Smooth muscle cell (in vitro differentiated cells): ENCODE measurements around the gene MMEL1. TPM values are rescaled to one million over a fixed set of nuclear protein-coding genes. Genes with fewer than 3 reads are reported as not detected.
A peak's percentile ranks its signal among the peaks of the same experiment; 100 is the strongest.

Experiments used
- DNase-seq: peaks from one replicate; lab custom pipeline; 2025; ENCODE audit not compliant: unreplicated experiment; lab: John Stamatoyannopoulos, UW
- H2AFZ ChIP-seq: fragments of 200-600 bp; sonication (generic); 2 replicates; pipeline ENCODE4 v1.6.0; 2016; ENCODE audit warnings: antibody characterized with exemption, low read depth, mild to moderate bottlenecking
- H3F3A ChIP-seq: fragments of 200-600 bp; sonication (generic); 2 replicates; pipeline ENCODE4 v1.6.0; 2017; ENCODE audit warnings: antibody characterized with exemption, low read depth
- H3K27ac ChIP-seq: fragments of 200-600 bp; sonication (generic); 2 replicates; pipeline ENCODE4 v1.5.1; 2016; ENCODE audit warnings: low read depth, mild to moderate bottlenecking
- H3K27me3 ChIP-seq: fragments of 200-600 bp; sonication (generic); 2 replicates; pipeline ENCODE4 v1.6.1; 2016; ENCODE audit warnings: low read depth, mild to moderate bottlenecking
- H3K36me3 ChIP-seq: fragments of 200-600 bp; sonication (generic); 2 replicates; pipeline ENCODE4 v1.5.1; 2016; ENCODE audit warnings: low read depth
- H3K4me1 ChIP-seq: fragments of 200-600 bp; sonication (generic); 2 replicates; pipeline ENCODE4 v1.5.1; 2016; ENCODE audit warnings: low read depth
- H3K4me2 ChIP-seq: fragments of 200-600 bp; sonication (generic); 2 replicates; pipeline ENCODE4 v1.6.0; 2016; ENCODE audit warnings: mild to moderate bottlenecking
- H3K4me3 ChIP-seq: fragments of 200-600 bp; sonication (generic); 2 replicates; pipeline ENCODE4 v1.5.1; 2016; ENCODE audit warnings: mild to moderate bottlenecking
- H3K79me2 ChIP-seq: fragments of 200-600 bp; sonication (generic); 2 replicates; pipeline ENCODE4 v1.6.0; 2016; ENCODE audit warnings: low read depth, mild to moderate bottlenecking
- H3K9ac ChIP-seq: fragments of 200-600 bp; sonication (generic); 2 replicates; pipeline ENCODE4 v1.6.0; 2016; ENCODE audit warnings: low read depth
- H3K9me3 ChIP-seq: fragments of 200-600 bp; sonication (generic); replicated peaks from 2 replicates; pipeline ENCODE4 v1.5.1; 2016; ENCODE audit warnings: low read depth
- H4K20me1 ChIP-seq: fragments of 200-600 bp; sonication (generic); 2 replicates; pipeline ENCODE4 v1.6.0; 2016; ENCODE audit warnings: low read depth
- CTCF ChIP-seq: fragments of 200-600 bp; sonication (generic); IDR thresholded peaks from 2 replicates; pipeline ENCODE4 v1.5.1; 2017; ENCODE audit warnings: borderline replicate concordance, mild to moderate bottlenecking, antibody characterized with exemption; ENCODE audit not compliant: insufficient read depth, poor library complexity, severe bottlenecking
- WGBS: methylation state at CpG from one replicate; pipeline ENCODE4 v1.1.7; 2016; ENCODE audit warnings: low lambda C conversion rate; 5-methylcytosine and 5-hydroxymethylcytosine counted together
- polyA plus RNA-seq: library from polyadenylated mRNA; unstranded; fragments of >200 nt; fragmentation: Nextera tagmentation; extraction: Ambion mirVana; gene quantifications from 2 replicates; pipeline ENCODE4 v1.2.1, GENCODE V29; 2016
- total RNA-seq: library from RNA; depleted of rRNA; stranded (reverse); fragments of >200 nt; gene quantifications from 2 replicates; pipeline ENCODE4 v1.2.3, GENCODE V29; 2014

Gene MMEL1
- total and polyA plus RNA-seq, 2 experiments from 2014 or later = 3.4 TPM; not detected in 1

- H3K4me2 ChIP-seq = peak overlapping the region; percentile 93
- no peaks in the 10 kb centered on the region for H4K20me1 ChIP-seq
- DNase-seq = no peak
- H3K79me2 ChIP-seq = no peaks in the 10 kb centered on the region
- H3K4me3 ChIP-seq = peak overlapping the region; percentile 55
- no peaks in the 10 kb centered on the region for H3F3A ChIP-seq
- H3K36me3 ChIP-seq = no peaks in the 10 kb centered on the region
- peaks cover 53% of the 10 kb centered on the region for H3K4me1 ChIP-seq
- no peak overlapping the region for H3K27ac ChIP-seq
- 16% methylated on average over 27 of the region's 27 CpGs for WGBS
- no peak for TF ChIP-seq CTCF
- H3K9ac ChIP-seq = no peak overlapping the region
- peak overlapping the region; percentile 77 for H2AFZ ChIP-seq
- H3K27me3 ChIP-seq = no peaks in the 10 kb centered on the region
- H3K9me3 ChIP-seq = no peaks in the 10 kb centered on the region
Observed at GRCh38 chr1:2547210-2548067, 85.4 kb downstream of the MMEL1 start.

DNA sequence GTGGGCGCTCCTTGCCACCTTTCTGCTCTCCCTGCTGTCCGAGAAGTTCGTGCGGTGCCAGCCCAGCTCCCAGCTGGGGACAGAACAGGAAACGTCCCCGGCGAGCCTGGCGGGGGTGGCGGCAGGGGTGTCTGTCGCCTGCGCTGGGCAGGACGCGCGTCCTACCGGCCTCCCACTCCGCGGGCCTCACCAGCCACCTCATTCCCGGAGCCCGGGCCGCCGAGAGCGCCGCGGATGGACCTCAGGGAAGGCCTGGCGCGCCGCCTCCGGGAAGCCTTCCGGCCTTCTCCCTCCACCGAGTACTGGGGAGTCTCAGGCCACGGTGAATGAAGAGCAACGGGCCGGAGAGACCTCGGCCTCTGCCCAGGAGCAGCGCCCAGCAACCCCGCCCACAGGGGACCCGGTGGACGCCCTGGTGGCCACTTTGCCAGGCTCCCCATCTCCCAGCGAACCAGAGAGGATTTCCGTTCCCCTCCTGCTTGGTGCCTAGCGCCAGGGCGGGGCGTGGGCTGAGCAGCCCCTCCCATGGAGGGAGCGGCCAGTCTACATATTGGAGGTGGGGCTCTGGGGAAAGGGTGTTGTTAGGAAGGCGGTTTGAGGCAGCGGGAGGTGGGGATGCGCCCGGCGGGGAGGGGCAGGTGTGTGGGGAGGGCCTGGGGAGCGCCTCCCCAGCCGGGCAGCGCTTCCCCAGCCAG lies 86.2 kb downstream of the MMEL1 start:
- H2AFZ ChIP-seq = peak overlapping the region; percentile 77
- H3K4me3 ChIP-seq = peak overlapping the region; percentile 55
- no peak for DNase-seq
- no peak for TF ChIP-seq CTCF
- no peak overlapping the region for H3K27ac ChIP-seq
- no peaks in the 10 kb centered on the region for H4K20me1 ChIP-seq
- H3K9me3 ChIP-seq = no peaks in the 10 kb centered on the region
- H3K36me3 ChIP-seq = no peaks in the 10 kb centered on the region
- peaks cover 53% of the 10 kb centered on the region for H3K4me1 ChIP-seq
- H3K79me2 ChIP-seq = no peaks in the 10 kb centered on the region
- 1% methylated on average over 45 of the region's 52 CpGs for WGBS
- peak overlapping the region; percentile 93 for H3K4me2 ChIP-seq
- no peaks in the 10 kb centered on the region for H3F3A ChIP-seq
- H3K9ac ChIP-seq = no peak overlapping the region
- no peaks in the 10 kb centered on the region for H3K27me3 ChIP-seq

DNA sequence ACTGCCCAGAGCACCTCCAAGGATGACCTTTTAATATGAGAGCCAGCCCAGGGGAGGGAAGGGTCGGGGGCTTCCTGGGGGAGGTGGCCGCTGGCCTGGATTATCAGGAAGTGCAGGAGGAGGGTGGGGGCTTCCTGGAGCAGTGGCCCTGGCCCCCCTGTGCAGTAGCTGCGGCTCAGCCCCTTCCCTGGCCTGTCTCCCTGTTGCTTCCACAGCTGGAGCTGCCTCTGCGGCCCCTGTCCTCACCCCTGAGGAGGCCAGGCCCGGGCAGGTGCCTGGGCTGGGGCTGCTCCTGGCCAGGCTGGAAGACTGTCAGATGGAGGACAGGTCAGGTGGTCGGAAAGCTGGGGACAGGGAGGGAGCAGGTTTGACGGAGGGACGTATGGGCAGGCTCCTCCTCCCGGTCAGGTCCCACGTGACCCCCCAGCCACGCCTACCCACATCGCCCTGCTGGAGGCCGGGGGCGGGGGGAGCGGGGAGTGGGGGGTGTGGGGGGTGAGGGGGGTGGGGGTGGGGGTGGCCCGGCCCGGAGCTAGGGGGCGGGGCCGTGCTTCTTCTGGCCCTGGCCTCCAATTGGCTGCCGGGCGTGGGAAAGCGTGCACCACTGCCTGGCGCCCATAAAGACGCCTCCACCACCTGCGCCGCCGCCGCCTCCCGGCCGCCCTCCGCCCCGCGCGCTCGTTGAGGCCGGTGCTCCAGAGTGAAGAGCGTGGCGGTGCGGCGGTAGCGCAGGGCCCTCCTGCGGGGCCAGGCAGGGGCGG lies 86.9 kb downstream of the MMEL1 start:
- WGBS = 23% methylated on average over 7 of the region's 43 CpGs
- Histone ChIP-seq H3K4me3 (peak overlapping the region; percentile 55), H2AFZ (peak overlapping the region; percentile 77), H3F3A (no peaks in the 10 kb centered on the region), H3K4me2 (peak overlapping the region; percentile 93), H4K20me1 (no peaks in the 10 kb centered on the region), H3K79me2 (no peaks in the 10 kb centered on the region), H3K4me1 (peaks cover 53% of the 10 kb centered on the region), H3K27ac (no peak overlapping the region), H3K9ac (no peak overlapping the region), H3K36me3 (no peaks in the 10 kb centered on the region), H3K9me3 (no peaks in the 10 kb centered on the region), H3K27me3 (no peaks in the 10 kb centered on the region)
- TF ChIP-seq CTCF = no peak
- DNase-seq = peak; percentile 38
